Epidermal melanocyte (primary cell): Measurements from ENCODE around the gene ARAP3.

ENCODE experiments used
- DNase-seq: peaks from one replicate; pipeline ENCODE4 v3.0.0; 2011; ENCODE audit warnings: low spot score; ENCODE audit not compliant: insufficient read length

The ARAP3 gene

DNA sequence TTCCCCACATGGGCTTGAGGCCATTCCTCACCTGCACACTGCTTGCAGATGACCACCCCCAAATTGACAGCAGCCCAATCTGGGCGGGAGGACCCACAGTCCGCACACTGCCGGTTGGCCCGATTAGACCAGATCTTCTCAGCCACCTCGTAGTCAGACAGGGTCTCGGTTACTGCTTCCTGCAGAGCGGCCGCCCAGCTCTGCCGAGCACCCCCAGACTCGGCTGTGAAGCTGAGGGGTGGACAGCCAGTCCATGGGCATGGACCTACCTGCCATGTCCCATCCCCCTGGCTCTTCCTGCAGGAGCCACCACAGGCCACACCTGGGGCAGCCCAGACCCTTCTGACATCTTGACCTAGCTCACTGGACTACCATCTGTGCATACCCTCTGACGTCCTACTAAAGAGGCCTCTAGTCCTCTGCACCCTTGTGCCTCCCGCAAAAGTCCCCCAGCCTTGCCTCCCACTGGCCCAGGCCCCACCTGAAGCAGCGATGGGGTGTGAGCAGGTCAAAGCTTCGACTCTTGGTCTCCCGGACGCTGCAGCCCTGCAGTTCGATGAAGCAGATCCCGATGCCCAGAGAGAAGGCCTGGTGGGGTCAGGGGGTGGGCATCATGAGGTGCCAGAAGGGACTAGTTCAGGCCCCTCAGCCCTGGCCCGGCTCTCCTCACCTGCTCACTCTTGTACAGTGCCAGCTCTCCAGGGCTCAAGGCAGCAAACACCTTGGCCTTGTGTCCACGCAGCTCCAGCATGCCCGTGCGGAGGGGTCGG lies 9.8 kb downstream of the ARAP3 start:
- DNase-seq = no peak

DNA sequence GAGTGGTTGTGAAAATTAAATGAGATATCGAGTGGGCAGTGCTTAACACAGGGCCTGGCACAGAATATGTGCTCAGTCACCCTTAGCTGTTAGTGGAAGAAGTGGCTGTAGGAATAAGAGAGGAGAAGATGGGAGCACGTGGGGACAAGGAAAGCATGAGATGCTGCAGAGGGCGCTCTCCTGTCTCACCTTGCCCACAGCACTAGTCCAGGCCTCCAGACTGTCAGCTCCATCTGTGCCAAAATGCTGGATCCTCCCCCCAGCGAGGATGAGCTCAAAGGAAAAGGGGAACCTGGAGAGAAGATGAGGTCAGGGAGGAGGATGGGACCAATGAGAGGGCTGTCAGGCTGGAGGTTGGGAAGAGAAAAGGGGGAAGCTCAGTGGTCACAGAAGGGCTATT lies 12.5 kb downstream of the ARAP3 start:
- DNase-seq = no peak

DNA sequence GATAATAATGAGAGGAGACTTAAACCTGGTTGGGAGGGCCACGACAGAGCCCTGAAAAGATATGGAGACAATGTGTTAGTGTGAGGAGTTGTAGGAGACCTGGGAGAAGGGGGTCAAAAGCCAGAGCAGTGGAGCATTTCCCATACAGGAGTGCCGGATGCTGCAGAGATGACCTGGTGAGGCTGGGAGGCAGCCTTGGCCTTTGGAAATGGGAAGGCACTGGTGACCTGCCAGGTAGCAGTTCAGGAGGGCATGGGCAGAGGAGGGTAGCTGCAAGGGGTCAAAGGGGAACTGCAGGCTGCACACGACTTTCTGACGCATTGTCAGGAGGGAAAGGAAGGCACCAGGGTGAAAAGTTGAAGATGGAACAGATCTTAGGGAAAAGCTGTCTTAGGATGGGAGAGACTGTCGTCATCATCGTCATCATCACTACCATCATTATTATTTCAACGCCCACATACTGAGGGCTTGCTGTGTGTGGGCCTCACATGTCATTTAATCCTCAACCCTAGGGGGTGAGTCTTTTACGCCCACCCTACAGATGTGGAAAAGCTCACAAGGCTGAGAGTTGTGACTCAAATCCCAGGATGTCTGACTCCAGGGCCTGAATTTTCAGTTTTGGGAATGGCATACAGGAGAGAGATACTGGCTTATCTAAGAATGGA lies 13.3 kb downstream of the ARAP3 start:
- DNase-seq = no peak

DNA sequence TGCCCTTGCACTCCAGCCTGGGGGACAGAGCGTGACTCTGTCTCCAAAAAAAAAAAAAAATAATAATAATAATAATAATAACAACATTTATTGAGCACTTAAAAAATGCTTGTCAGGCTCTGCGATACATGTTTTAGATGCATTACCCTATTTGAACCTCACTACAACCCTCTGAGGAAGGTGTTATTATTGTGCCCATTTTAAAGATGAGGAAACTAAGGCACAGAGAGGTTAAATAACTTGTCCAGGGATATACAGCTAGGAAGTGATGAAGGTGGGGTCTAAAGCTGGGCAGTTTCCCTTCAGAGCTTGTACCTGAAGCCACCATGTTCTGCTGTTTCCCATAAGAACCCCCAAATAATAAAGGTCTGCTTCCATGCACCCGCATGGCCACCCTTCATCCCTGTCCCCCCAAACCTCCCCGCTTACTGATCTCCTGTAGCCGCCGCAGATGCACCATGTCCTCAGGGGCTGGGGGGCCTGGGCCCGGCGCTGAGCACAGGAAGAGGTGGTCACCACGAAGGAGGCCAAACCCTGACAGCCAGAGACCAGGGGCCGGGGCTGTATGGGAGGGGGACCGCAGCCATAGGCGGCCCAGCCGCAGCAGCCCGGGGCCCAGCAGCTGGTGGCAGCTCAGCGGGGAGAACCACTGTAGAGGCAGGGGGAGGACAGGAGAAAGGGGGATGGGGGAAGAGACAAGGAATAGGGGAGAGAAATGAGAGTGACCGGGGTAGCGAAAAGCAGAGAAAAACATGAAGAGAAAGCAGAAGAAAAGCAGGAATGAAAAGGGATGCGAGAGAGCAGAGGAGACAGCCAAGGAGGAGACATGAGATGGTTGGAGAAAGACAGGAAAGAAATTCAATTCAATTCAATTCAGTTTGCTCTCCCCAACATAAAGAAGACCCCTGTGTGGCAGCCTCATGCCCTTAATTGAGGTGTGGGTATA lies 15.8 kb downstream of the ARAP3 start:
- DNase-seq = no peak

DNA sequence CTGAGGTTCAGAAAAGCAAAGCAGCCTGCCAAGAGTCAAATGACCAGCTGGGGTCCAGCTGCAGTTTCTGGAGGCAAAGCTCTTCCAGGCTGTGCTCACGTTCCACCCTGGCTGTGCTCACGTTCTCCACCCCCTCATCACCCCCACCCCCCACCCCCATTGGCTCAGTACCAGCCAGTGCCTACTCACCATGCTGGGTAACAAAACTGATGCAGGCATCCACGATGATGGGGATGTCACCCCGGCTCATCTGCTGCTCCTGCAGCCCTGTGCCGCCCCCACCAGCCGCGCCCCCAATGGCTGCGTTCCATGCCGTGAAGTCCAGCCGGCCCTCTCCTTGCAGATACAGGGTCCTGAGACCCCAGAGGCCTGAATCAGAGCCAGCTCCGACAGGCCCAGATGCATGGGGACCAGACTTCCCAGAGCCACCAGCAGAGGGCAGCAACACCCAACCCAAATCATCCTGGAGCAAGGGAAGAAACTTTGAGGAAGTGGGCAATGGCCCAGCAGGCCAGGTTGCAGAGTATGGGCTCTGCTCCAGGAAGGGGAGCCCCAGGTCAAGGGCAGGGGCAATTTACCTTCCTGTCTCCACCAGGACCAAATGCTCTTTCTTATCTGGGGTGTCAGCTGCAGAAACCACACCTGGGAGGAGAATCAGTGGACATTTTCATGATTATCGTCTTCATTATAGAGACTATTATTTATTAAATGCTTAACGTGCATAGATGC lies 17.1 kb downstream of the ARAP3 start:
- peak; percentile 92 for DNase-seq

DNA sequence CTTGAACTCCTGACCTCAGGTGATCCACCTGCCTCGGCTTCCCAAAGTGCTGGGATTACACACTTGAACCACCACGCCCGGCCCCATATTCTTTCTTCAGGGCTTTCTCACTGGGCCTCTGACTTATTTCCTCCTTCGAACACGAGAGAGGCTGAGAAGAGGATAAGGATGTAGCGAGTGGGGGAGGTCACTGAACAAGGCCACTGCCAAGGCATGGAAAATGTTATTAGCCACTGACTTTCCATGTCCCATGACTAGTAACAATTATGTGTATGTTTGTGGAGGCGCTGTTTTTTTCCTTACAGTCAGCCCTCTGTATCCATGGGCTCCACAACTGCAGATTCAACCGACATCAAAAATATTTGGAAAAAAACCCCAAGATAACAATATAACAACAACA lies 18.5 kb downstream of the ARAP3 start:
- DNase-seq = peak; percentile 85

DNA sequence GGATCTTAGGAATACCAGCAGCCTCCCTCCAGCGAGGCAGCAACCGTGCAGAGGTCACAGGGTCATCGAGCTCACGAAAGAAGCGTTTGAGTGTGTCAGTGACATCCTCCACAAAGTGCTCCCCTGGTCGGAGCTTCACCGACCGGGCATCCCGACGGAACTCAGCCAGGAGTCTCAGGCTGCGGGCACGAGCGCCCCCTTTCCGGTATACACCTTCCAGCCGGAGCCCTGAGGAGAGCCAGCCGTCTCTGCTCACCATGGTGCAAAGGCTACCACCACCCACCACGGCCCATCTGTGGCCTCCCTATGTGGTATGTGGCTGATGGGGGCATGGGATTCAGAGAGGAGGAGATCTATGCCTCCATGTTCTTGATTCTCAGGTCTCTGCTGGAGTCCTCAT lies 20.0 kb downstream of the ARAP3 start:
- no peak for DNase-seq

DNA sequence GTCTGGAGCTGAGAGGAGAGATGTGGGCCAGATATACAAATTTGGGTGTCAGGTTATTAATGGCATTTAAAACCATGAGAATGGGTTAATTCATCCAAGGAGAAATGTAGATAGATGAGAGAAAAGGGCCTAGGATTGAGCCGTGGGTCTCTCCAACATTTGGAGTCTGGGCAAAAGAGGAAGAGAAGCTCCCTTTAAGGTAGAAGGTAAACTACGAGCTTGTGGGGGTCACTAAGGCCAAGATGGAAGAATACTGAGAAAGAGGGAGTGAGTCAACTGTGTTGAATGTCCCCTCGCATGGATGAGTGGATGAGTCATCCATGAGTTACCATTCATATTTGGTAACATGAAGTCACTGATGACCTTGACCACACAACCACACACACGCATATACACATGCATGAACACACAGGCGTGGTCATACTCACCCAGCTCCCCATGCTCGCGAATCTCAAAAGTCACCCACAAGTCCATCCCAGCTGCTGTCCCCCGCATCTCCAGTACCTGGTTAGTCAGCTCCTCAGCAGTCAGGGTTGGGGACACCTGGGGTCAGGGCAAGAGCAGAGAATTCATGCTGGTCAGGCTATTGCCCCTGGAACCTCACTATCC lies 24.0 kb downstream of the ARAP3 start:
- DNase-seq = no peak

DNA sequence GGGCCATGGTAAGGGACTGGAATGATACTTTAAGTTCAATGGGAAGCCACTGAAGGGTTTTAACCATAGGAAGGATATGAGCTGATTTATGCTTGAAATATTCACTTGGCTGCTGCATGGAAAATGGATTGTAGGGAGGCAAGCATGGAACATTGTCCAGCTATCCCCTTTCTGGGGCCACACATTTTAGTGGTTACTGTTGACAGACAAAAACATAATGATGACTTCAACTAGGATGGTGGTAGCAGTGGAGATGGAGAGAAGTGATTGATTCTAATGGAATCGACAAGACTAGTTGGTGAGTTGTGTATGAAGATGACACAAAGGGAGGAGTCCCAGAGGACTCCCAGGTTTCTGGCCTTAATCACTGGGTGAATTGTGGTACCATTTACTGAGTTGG lies 24.6 kb downstream of the ARAP3 start:
- DNase-seq = no peak

DNA sequence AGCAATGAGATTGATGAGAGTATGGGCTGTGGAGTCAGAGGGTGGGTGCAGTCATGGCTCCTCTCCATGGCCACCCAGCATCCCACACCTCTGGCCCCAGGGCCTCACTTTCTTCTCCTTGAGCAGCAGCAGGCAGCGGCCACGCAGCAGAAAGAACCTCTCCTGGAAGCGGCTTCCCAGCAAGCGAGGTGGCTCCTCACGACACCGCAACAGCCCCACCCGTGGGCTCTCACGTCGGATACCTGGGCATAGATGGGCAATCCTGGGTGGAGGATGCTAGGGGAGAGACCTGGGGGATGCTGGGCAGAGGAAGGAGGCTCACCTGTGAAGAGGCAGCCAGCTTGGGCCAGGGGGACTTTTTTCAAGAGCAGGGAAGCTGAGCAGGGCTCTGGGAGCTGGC lies 25.6 kb downstream of the ARAP3 start:
- DNase-seq = no peak

DNA sequence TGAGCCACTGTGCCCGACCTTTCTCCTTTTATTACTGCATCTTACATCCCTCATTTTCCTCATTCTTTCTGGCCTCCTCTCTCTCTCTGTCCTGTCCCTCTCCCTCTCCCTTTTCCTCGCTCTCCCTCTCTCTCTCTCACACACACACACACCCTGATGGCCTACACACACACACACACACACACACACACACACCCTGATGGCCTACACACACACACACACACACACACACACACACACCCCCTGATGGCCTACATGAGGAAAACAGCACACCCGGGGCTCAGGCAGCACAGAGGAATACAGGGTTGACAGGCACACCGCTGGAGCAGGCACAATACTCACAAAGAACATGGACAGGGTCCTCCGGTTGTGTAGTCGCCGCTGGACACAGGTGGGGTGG lies 27.0 kb downstream of the ARAP3 start:
- DNase-seq = no peak

DNA sequence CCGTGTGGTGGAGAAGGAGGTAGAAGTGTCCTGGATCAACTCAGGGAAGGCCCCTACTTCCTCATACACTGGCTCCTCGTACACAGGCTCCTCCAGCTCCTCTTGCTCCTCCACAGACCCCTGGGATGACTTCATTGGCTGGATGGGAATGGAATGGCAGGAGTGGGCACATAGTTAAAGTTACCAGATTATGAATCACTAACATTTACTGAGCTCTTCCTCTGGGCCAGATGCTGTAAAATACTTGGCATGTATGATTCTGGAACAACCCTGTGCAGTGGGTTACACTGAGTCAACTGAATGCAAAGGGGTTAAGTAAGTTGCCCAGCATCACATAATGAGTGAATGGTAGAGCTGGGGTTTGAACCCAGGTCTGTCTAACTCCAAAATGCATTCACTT lies 27.7 kb downstream of the ARAP3 start:
- no peak for DNase-seq

DNA sequence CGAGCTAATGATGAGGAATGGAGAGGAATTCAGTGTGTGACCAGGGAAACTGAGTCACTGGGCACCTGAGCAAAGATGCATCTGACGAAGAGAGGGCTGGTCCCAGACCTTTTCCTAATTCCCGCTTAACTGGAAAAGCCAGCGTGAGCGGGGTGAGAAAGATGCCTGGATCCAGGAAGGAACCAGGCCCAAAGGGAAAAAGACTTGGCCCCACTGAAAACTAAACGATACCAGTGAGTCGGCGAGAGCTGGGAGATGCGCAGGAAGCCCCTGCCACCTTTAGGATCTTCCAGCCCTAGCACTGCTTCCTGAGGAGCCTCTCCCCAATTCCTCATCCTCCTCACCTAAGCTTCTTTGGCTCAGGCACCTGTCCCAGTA lies 30.3 kb downstream of the ARAP3 start:
- no peak for DNase-seq

DNA sequence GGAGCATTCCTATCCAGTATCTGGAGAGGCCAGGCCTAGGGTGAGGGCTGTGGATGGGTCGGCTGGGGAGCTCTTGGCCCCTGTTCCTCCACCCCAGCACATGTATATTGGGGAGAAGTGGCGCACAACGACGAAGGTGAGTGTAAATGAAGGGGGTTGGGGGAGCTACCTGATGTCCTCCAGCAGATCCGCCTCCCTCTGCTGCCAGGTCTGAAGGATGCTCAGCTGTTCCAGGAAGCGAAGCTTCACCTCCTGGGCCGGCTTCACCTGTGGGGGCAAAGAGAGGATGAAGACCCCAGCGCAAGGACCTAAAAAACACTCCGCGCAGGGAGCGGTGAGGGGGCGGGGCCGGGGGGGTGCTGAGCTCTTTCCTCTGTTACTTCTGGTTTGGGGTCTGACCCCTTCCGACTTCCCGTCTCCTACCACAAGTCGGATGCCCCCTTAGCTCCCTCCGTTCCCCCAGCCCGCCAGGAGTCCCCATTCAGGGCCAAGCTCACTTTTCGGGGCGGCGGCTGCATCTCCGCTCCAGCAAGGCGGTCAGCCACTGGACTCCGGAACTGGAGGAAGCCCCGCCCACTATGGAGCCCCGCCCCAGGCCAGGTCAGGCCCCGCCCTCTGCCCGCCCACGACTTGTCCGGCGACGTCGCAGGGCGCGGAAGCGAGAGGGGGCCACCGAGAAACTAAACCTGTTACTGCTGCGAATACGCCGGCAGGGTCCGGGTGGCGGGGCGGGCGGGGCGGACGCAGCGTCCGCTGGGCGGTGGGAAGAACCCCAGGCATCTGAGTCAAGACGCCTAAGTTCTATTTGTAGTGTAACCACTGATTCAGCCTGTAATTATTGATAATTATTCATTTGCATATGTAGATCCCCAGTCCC lies 30.9 kb downstream of the ARAP3 start, which contains the start of gene FCHSD1:
Gene FCHSD1, minus strand, starts transcription at position 568 of the 877 bp plus-strand sequence. Its CDS starts 50 bp downstream, at position 518.
- DNase-seq = peak; percentile 97

DNA sequence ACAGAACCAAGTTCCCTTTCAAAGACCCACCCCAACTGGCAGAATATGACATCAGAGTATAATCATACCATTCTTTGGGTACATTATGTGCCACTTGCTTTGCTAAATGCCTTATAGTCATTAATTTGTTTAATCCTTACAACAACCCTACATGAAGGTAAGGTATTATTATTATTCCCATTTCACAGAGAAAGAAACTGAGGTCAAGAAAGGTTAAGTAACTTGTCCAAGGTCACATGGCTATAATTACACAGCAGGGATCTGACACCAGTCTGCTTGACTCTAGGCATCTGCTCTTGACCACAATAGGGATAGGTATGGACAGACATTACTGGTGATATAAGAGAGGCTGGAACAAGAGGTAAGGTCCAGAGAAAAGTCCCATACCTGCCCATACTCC lies 32.1 kb downstream of the ARAP3 start:
- DNase-seq = no peak

DNA sequence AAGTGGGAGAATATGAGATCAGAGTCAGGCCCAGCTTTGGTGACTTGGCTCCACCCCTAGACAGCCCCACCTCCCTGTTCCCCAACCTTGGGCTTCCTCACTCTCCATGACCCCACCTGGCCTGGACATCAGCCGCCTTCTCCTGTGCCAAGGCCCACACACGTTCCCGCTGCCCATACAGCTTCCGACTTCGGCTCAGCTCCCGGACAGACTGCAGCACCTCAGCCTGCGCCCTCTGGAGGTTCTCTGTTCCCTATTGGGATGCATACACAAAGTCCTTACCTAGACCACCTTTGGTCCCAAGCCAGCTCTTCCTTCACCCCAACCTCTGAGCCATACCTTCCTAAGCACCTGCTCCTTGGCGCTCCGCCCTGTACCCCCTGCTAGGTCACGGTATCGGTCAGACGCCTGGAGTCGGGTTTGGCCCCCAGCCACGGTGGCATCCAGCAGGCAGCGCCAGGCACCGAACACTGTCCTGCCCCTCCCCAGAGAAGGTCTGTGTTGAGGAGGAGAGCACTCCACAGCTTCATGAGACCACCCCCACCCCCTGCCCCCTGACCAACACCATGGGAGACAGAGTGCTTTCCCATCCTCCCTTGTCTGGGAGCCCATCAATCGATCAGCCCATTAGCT lies 32.9 kb downstream of the ARAP3 start:
- no peak for DNase-seq

DNA sequence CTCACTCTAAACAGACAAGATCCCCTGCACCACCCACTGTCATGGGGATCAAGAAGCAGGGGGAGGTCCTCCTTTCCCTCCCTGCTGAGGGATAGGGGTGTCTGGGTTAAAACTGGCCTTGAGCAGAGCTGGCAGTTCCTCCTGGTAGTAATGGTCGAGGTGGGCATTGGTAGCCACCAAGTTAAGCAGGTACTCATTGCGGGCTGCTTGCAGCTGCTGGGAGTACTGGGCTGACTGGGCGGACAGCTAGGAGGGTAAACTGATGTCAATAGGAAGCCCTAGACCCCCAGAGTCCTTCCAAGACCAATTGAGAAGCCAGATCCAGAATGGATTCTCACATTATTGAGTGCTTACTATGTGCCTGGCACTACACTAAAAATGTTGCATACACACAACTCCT lies 34.2 kb downstream of the ARAP3 start:
- no peak for DNase-seq

DNA sequence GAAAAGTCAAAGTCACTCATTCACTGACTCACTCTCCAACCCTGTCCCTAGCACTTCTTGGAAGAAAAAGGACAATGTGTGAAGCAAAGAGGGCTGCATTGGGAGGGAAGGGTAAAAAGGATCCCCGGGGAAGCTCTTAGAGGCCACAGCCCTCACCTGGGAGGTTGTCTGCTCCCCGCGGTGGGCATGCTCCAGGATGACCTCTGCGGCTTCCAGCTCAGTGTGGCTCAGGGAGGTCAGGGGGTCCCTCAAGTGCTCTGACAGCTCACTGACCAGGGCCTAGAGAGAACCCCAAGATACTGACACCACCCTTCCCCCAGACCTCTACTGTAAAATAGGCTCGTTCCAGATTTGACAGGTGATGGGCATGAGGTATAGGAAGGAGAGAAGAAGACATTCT lies 34.8 kb downstream of the ARAP3 start:
- DNase-seq = no peak

DNA sequence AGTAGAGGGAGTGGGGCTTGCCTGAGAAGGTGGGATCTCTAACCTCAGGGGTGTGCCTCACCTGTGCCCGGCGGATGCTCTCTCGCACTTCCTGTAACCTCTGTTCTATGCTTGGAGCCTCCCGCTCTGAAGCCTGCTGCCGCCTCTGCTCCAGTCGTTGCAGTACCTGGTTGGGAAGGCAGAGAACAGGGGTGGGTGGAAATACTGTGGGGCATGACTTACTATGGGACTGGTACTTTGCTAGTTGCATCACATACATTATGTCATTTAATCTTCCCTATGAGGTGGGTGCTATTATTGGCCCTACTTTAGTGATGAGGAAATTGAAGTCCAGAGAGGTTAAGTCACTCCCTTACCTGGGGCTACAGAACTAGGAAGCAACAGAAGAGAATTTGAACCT lies 36.0 kb downstream of the ARAP3 start:
- no peak for DNase-seq
